HCT116 (cell line): ENCODE data around the gene NAT9. TPM values are rescaled to one million over a fixed set of nuclear protein-coding genes. Genes with fewer than 3 reads are reported as not detected.

Source experiments
- ATAC-seq: fragments of 200-7000 bp; cut with Tn5 transposase; 2 replicates; pipeline ENCODE4 v1.9.1; 2020; ENCODE audit warnings: mild to moderate bottlenecking, moderate library complexity
- BruUV-seq: library from RNA; stranded (reverse); fragments of 400-500 nt; replicated peaks from 2 replicates; lab custom pipeline; 2021; lab: Mats Ljungman, UMichigan
- CTCF ChIA-PET: fragments of 300-600 bp; sonication (Branson Sonifier 250); formaldehyde crosslinking; loops from one replicate; lab custom pipeline; 2021; ENCODE audit warnings: antibody characterized with exemption; lab: Charles Lee
- POLR2A ChIA-PET: fragments of 300-600, 350-600 bp; sonication (Branson Sonifier 250); formaldehyde crosslinking; loops from one replicate; lab custom pipeline; 2021; ENCODE audit warnings: antibody characterized with exemption; lab: Charles Lee
- RAD21 ChIA-PET, 2 experiments: fragments of 300-600 bp; sonication (Branson Sonifier 250); formaldehyde crosslinking; loops; one replicate each; lab custom pipeline; 2023; ENCODE audit warnings: low total read pairs in 2 of 2; ENCODE audit not compliant: uncharacterized antibody in 2 of 2, unreplicated experiment in 2 of 2, low non-redundant PET in 1 of 2; lab: Charles Lee
- DNase-seq: peaks from one replicate; pipeline ENCODE4 v3.0.0-alpha.2; 2010; ENCODE audit warnings: low read depth, low spot score
- H2AFZ ChIP-seq: fragments of 200-600 bp; shearing (Covaris generic), sonication (generic); 2 replicates; pipeline ENCODE4 v1.6.1; 2017; ENCODE audit warnings: low read depth, mixed run types, mixed read lengths, antibody characterized with exemption, low read length; ENCODE audit not compliant: poor library complexity, severe bottlenecking
- H3K27ac ChIP-seq: 2 replicates; pipeline ENCODE4 v1.5.1; 2012; ENCODE audit warnings: low read depth, low read length
- H3K27me3 ChIP-seq: fragments of 200-600 bp; sonication (generic); 2 replicates; pipeline ENCODE4 v1.6.1; 2016; ENCODE audit warnings: mixed run types, low read length, mixed read lengths; ENCODE audit not compliant: insufficient read depth
- H3K36me3 ChIP-seq, 2 experiments: fragments of 200-500 bp in 1 of 2; fragments of 200-600 bp in 1 of 2; sonication (Bioruptor generic) in 1 of 2; sonication (generic) in 1 of 2; 2 replicates each; pipeline versions ENCODE4 v1.5.1 to v1.6.1; 2014 to 2016; ENCODE audit warnings: low read length in 2 of 2, inconsistent platforms in 1 of 2, mixed read lengths in 1 of 2, mixed run types in 1 of 2; ENCODE audit not compliant: insufficient read depth in 2 of 2, control insufficient read depth in 1 of 2
- H3K4me1 ChIP-seq, 2 experiments: fragments of 200-600 bp in 1 of 2; sonication (generic) in 1 of 2; 2 replicates each; pipeline versions ENCODE4 v1.5.1 to v1.6.1; 2012 to 2017; ENCODE audit warnings: low read length in 2 of 2, inconsistent platforms in 1 of 2, mild to moderate bottlenecking in 1 of 2, mixed read lengths in 1 of 2, mixed run types in 1 of 2, moderate library complexity in 1 of 2; ENCODE audit not compliant: insufficient read depth in 2 of 2, control insufficient read depth in 1 of 2
- H3K4me2 ChIP-seq: fragments of 200-600 bp; sonication (generic); 2 replicates; pipeline ENCODE4 v1.6.1; 2017; ENCODE audit warnings: mixed run types, low read length, mixed read lengths
- H3K4me3 ChIP-seq, 2 experiments: fragments of 200-600 bp in 1 of 2; sonication (generic) in 1 of 2; replicated peaks in 1 of 2; 2 replicates each; pipeline ENCODE4 v1.5.1; 2011 to 2016; ENCODE audit warnings: low read length in 2 of 2, control low read depth in 1 of 2, low read depth in 1 of 2, mild to moderate bottlenecking in 1 of 2, mixed read lengths in 1 of 2, mixed run types in 1 of 2
- H3K79me2 ChIP-seq: fragments of 200-600 bp; sonication (generic); 2 replicates; pipeline ENCODE4 v1.6.1; 2017; ENCODE audit warnings: mild to moderate bottlenecking, mixed run types, low read length, moderate library complexity, mixed read lengths; ENCODE audit not compliant: insufficient read depth
- H3K9ac ChIP-seq: fragments of 200-600 bp; sonication (generic); 2 replicates; pipeline ENCODE4 v1.6.1; 2016; ENCODE audit warnings: low read length, mixed read lengths
- H3K9me2 ChIP-seq: fragments of 200-600 bp; sonication (generic), shearing (Covaris generic); 2 replicates; pipeline ENCODE4 v1.6.1; 2017; ENCODE audit warnings: mixed run types, mild to moderate bottlenecking, moderate library complexity; ENCODE audit not compliant: insufficient read depth
- H3K9me3 ChIP-seq, 2 experiments: fragments of 200-500 bp in 1 of 2; fragments of 200-600 bp in 1 of 2; sonication (Bioruptor generic) in 1 of 2; sonication (generic) in 1 of 2; 2 replicates each; pipeline ENCODE4 v1.6.1; 2014 to 2017; ENCODE audit warnings: low read length in 2 of 2, mixed read lengths in 2 of 2, inconsistent platforms in 1 of 2, low read depth in 1 of 2, mild to moderate bottlenecking in 1 of 2, mixed run types in 1 of 2, moderate library complexity in 1 of 2; ENCODE audit not compliant: control insufficient read depth in 1 of 2, insufficient read depth in 1 of 2
- H4K20me1 ChIP-seq: fragments of 200-600 bp; sonication (generic), shearing (Covaris generic); 2 replicates; pipeline ENCODE4 v1.6.1; 2017; ENCODE audit warnings: mixed run types, mild to moderate bottlenecking, moderate library complexity; ENCODE audit not compliant: insufficient read depth
- CBX3 ChIP-seq: IDR thresholded peaks from 2 replicates; pipeline ENCODE4 v1.6.1; 2012; ENCODE audit warnings: low read depth
- CEBPB ChIP-seq: IDR thresholded peaks from 2 replicates; pipeline ENCODE4 v1.6.1; 2012; ENCODE audit warnings: low read depth
- CTCF ChIP-seq, 3 experiments: fragments of 200-600 bp in 1 of 3; sonication (generic) in 1 of 3; IDR thresholded peaks in 2 of 3; conservative IDR thresholded peaks in 1 of 3; 2 replicates each; pipeline ENCODE4 v1.5.1; 2012 to 2017; ENCODE audit warnings: low read depth in 2 of 3, low read length in 2 of 3, antibody characterized with exemption in 1 of 3, borderline replicate concordance in 1 of 3, control low read depth in 1 of 3, mild to moderate bottlenecking in 1 of 3, mixed read lengths in 1 of 3, mixed run types in 1 of 3, moderate library complexity in 1 of 3; ENCODE audit not compliant: insufficient read depth in 1 of 3
- ELF1 ChIP-seq: IDR thresholded peaks from 2 replicates; pipeline ENCODE4 v1.6.1; 2012; ENCODE audit warnings: low read depth, borderline replicate concordance
- EZH2 ChIP-seq: fragments of 200-600 bp; sonication (generic); IDR thresholded peaks from 2 replicates; pipeline ENCODE4 v1.6.1; 2017; ENCODE audit warnings: antibody characterized with exemption, mixed run types
- EZH2phosphoT487 ChIP-seq: fragments of 200-600 bp; IDR thresholded peaks from 2 replicates; pipeline ENCODE4 v1.6.1; 2018; ENCODE audit warnings: antibody characterized with exemption, borderline replicate concordance
- FOSL1 ChIP-seq: IDR thresholded peaks from 2 replicates; pipeline ENCODE4 v1.6.1; 2012; ENCODE audit warnings: low read depth
- JUND ChIP-seq: IDR thresholded peaks from 2 replicates; pipeline ENCODE4 v1.6.1; 2012
- POLR2A ChIP-seq: IDR thresholded peaks from 2 replicates; pipeline ENCODE4 v1.7.0; 2011; ENCODE audit warnings: borderline replicate concordance; ENCODE audit not compliant: insufficient read depth, insufficient read length; ENCODE audit errors: extremely low read depth
- POLR2AphosphoS5 ChIP-seq: IDR thresholded peaks from 2 replicates; pipeline ENCODE4 v1.6.1; 2011; ENCODE audit warnings: mild to moderate bottlenecking, low read depth, low read length, moderate library complexity
- RAD21 ChIP-seq: IDR thresholded peaks from 2 replicates; pipeline ENCODE4 v1.6.1; 2012; ENCODE audit warnings: low read depth, mild to moderate bottlenecking
- REST ChIP-seq: IDR thresholded peaks from 2 replicates; pipeline ENCODE4 v1.6.1; 2012; ENCODE audit warnings: low read depth
- SP1 ChIP-seq: IDR thresholded peaks from 2 replicates; pipeline ENCODE4 v1.6.1; 2012; ENCODE audit warnings: low read depth
- TCF7L2 ChIP-seq: IDR thresholded peaks from 2 replicates; pipeline ENCODE4 v1.7.0; 2011; ENCODE audit warnings: borderline replicate concordance, inconsistent platforms; ENCODE audit not compliant: insufficient read depth, insufficient read length; ENCODE audit errors: extremely low read depth
- YY1 ChIP-seq: IDR thresholded peaks from 2 replicates; pipeline ENCODE4 v1.6.1; 2011; ENCODE audit warnings: low read length, low read depth, moderate library complexity, mild to moderate bottlenecking; ENCODE audit not compliant: insufficient replicate concordance; ENCODE audit errors: extremely low read depth
- ZFX ChIP-seq: fragments of 450-650 bp; IDR thresholded peaks from 2 replicates; pipeline ENCODE4 v1.6.1; 2017
- ZNF274 ChIP-seq: fragments of 200-500 bp; sonication (Bioruptor generic); IDR thresholded peaks from 2 replicates; pipeline ENCODE4 v1.6.1; 2014; ENCODE audit warnings: mild to moderate bottlenecking, low read depth, low read length, inconsistent platforms
- intact Hi-C: fragments of 100-400 bp; cut with micrococcal nuclease; formaldehyde crosslinking; loops from 2 replicates; pipeline ENCODE4 v1.10.0; 2022
- total RNA-seq: library from RNA; stranded (reverse); gene quantifications from one replicate; pipeline ENCODE4 v1.2.1, GENCODE V29; 2021; ENCODE audit not compliant: unreplicated experiment
- TF ChIP-seq, protein P1 (sequence below): IDR thresholded peaks from 2 replicates; pipeline ENCODE4 v1.6.1; 2012

NAT9 gene
- total RNA-seq, 1 experiment from 2014 or later, result 88.7 TPM

DNA sequence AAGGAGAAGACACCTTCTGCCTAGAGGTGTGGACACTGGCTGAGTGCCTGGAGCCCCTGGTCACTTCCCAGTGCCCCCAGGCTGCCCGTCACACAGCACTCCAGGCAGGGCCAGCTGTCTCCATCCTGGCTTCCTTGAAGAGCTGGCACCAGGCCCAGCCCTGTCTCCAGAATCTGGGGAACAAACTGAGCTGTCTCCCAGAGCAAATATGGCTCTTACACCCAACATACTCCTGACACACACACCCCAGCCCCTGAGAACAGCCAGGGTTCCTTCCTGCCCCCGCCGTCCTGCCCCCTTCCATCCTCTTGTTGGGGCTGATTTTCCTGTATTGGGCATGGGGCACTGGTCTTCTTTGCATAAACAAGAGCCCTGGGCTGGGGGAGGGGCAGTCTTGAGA is 18.6 kb downstream of the NAT9 start (continued):
- TF ChIP-seq SP1 (no peak), EZH2phosphoT487 (no peak)
- TF ChIP-seq, all 23 proteins: peak for 0

DNA sequence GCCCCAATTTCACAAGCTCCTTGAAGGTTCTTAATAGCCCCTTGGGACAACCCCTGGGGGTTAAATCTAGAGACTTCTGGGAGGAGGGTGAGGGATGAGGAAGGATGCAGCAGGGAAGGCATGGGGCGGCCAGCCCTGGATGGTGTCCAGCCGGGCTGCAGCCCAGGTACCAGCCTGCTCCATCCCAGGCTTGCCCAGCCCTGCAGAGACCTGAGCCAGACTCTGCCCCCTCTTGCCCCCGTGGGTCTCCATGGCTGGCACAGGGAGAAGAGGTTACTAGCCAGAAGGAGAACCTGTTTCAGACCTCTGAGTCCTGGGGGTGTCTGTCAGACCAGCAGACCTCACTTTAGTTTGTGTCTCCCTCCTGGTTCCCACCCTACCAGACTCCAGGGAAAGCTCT is 19.3 kb downstream of the NAT9 start:
- ATAC-seq (no peak), DNase-seq (no peak)
- H3K9ac ChIP-seq, result 0 out of 2 replicates have a peak overlapping the region, but pooled peaks have one; percentile 32
- no peaks in the 10 kb centered on the region for H3K9me2 ChIP-seq
- H2AFZ ChIP-seq, result no peak overlapping the region
- H4K20me1 ChIP-seq, result no peaks in the 10 kb centered on the region; the same call in 1 of the 2 replicates
- H3K27ac ChIP-seq, result peak overlapping the region; percentile 63
- peaks cover 59 to 63% of the 10 kb centered on the region in 2 experiments for H3K4me1 ChIP-seq
- intact Hi-C loops, result no loop called here
- H3K9me3 ChIP-seq, result no peaks in the 10 kb centered on the region
- no peak for TF ChIP-seq ZNF274
- no peak for TF ChIP-seq POLR2AphosphoS5
- TF ChIP-seq YY1, result no peak
- no peak for TF ChIP-seq EZH2phosphoT487
- TF ChIP-seq SP1, result no peak
- TF ChIP-seq POLR2A, result no peak
- no peak for TF ChIP-seq RAD21
- no peak for TF ChIP-seq JUND
- no peak for TF ChIP-seq FOSL1
- TF ChIP-seq ZFX, result no peak
- no peak for TF ChIP-seq ELF1
- TF ChIP-seq, protein P1, sequence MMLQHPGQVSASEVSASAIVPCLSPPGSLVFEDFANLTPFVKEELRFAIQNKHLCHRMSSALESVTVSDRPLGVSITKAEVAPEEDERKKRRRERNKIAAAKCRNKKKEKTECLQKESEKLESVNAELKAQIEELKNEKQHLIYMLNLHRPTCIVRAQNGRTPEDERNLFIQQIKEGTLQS, result no peak
- TF ChIP-seq CBX3, result no peak
- no peak for TF ChIP-seq REST
- TF ChIP-seq CTCF (IDR thresholded peaks at IDR 0.05 in 2 of 3, conservative IDR thresholded peaks at IDR 0.05 in 1 of 3; ENCODE audit: borderline replicate concordance in 1 of 3, insufficient read depth in 1 of 3, low read depth in 2 of 3, low read length in 2 of 3), result no peak
- no peak for TF ChIP-seq TCF7L2
- TF ChIP-seq CEBPB, result no peak
- no peak for TF ChIP-seq EZH2
- POLR2A ChIA-PET, result interaction anchor here (1.5 kb wide), 1 partner anchor 14 kb away, joined by 4 read pairs; no protein-coding TSS in a partner anchor
- H3K27me3 ChIP-seq, result no peaks in the 10 kb centered on the region
- H3K4me2 ChIP-seq, result peak overlapping the region; percentile 85
- CTCF ChIA-PET, result interaction anchor here (1.0 to 4.1 kb wide), 3 partner anchors 12 to 99 kb away, joined by 5 to 20 read pairs (median 9); no protein-coding TSS in a partner anchor
- RAD21 ChIA-PET, result no interaction called here
- no TSS peak for BruUV-seq
- no peaks in the 10 kb centered on the region; a peak in 1 of 4 replicates for H3K36me3 ChIP-seq
- peak overlapping the region in 1 of 2 experiments; percentile 50; a peak in 2 of 4 replicates for H3K4me3 ChIP-seq
- H3K79me2 ChIP-seq, result peaks cover 90% of the 10 kb centered on the region
